ENCODE data around the gene CXorf65. TPM values are rescaled to one million over a fixed set of nuclear protein-coding genes. Genes with fewer than 3 reads are reported as not detected.
A peak's percentile ranks its signal among the peaks of the same experiment; 100 is the strongest.

The CXorf65 gene
- total RNA-seq (2014; rRNA removed) = not detected in 2 replicates
- polyA plus RNA-seq (2012) = not detected

DNA sequence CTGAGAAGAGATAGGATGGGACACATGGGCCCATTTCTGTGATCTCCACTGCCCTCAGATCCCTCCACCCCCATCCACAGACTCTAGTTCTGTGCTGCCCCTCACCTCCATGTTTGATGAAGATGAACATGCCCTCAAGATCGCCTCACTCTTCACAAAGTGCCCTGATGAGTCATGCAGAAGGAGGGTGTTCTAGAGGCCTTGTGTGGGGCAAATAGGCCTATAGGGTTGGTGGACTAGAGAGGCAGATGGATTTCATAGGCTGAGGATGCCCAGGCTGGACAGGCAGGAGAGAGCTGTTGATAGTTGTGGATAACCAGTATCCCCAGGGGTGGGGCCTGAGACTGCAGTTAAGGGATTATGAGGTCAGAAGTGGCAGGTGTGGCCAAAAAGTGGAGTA lies at the start of gene CXorf65:
CXorf65 (minus strand) TSS at position 314 of the 400 bp plus-strand sequence; CDS start at position 130, 184 bp downstream.
- DNase-seq (ENCODE audit: low read depth) = no peak

DNA sequence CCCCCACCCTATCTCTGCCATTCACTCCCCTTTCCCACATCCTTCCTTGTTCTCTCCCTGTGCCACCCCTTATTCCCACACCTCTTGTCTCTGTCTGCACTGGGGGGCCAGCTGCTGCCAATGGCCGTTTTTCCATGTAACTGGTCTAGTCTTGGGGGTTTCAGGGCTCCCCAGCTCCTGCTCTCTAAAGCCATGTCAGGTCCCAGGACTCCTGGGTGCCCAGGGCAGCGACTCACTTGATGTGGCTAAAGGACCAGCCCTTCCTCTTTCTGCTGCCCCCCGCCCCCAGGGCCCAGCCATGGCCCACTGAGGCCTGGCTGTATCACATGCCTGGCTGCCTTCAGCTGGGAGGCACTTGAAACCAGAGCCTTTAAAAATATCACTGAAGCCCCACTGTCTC lies 48.1 kb upstream of the CXorf65 start:
- DNase-seq (ENCODE audit: low read depth) = no peak

DNA sequence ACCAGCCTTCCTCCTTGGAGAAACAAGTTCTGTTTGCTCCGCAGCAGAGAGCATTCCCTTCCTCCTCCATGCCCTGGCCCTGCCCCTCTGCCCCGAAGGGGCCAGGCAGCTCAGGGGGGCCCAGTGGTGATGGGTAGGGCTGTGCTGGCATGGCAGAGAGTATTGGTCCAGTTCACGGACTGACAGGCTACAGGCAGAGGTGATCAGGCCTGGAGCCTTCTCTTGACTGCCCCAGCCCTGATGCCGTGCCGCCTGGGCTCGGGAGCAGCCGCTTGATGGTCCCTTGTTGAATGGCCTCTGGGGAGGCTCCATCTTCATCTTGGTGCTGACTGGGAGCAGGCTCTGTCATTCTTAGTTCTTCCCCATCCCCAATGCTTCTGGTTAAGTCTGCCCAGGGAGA lies 47.7 kb upstream of the CXorf65 start:
- DNase-seq (ENCODE audit: low read depth) = no peak

DNA sequence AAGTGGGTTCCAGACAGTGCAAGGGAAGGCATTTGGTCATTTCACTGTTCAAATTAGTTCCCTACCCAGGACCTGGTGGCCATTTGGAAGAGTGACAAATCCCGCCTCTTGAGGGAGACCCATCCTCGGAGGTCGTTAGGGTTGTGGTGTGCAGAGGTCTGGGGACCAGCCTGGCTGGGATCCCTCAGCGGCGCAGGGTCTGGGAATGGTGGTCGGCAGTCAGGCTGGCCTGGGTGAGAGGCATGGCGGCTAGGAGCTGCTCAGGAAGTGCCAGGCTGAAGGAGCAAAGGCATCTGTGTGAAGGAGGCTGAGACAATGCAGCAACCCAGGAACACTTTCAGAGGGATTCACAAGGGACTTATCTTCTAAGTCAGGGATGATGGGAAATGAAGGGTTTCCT lies 44.8 kb upstream of the CXorf65 start:
- no peak for DNase-seq (ENCODE audit: low read depth)

- DNase-seq (ENCODE audit: low read depth) = no peak
Observed at GRCh38 chrX:71148278-71148663, 41.7 kb upstream of the CXorf65 start.

DNA sequence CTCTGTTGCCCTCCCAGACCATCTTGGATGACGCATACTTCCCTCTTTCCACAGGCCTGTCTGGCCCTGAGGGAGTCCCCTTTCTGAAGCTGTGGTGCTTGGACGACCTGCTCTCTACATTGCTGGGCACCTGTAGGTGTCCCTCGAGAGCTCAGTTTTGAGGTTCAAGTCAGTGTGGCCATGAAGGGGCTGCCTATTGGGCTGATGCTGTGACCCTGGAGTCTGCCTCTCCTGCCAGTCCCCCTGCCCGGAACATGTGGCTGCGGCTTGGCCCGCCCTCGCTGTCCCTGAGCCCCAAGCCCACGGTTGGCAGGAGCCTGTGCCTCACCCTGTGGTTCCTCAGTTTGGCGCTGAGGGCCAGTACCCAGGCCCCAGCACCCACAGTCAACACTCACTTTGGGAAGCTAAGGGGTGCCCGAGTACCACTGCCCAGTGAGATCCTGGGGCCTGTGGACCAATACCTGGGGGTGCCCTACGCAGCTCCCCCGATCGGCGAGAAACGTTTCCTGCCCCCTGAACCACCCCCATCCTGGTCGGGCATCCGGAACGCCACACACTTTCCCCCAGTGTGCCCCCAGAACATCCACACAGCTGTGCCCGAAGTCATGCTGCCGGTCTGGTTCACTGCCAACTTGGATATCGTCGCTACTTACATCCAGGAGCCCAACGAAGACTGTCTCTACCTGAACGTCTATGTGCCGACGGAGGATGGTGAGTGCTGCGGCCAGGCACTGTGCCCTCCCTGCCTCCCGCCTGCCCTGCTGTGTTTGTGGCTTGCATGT lies 41.1 kb upstream of the CXorf65 start:
- DNase-seq (ENCODE audit: low read depth) = no peak

DNA sequence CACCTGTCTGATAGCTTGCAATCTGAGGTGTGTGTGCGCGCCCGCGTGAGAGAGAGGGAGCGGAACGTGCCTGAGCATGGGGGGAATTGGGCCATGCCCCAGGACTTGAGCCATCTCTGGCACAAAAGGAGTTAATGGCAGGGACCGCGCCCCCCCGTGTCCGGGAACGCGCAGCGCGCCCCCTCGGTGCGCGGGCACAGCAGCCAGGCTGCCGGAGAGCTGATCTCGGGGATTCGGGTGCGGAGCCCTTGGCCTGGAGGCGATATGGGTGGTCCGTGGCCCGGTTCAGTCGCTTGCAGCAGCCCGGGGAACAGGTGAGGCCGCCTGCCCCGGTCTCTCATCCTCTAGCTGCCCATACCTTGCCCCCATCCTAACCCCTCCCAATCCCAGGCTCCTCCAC lies 38.1 kb upstream of the CXorf65 start, which contains the start of gene NLGN3:
NLGN3 (plus strand) TSS at position 191 of the 400 bp plus-strand sequence. CDS start 2,909 bp downstream, outside the sequence.
- no peak for DNase-seq (ENCODE audit: low read depth)

DNA sequence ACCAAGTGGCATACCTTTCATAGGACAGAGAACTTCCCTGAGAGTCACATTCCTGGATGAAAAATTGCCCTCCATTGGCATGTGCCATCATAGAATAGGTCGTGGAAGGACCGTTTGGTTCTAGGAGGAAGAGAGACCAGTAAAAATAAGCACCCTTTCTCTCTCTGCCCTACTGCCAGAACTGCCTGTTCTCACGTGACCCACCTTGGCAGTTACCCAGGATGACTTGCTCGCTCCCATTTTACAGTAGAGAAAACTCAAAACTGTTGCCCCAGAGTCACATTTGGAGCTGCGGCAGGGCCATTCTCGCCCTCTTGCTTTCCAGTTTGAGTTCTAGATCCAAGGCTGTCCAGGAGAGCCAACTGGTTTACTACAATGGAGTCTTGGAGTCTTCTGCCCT lies 37.0 kb upstream of the CXorf65 start:
- no peak for DNase-seq (ENCODE audit: low read depth)

GRCh38 chrX:71140440-71140839 lies 33.9 kb upstream of the CXorf65 start:
- DNase-seq (ENCODE audit: low read depth) = no peak

DNA sequence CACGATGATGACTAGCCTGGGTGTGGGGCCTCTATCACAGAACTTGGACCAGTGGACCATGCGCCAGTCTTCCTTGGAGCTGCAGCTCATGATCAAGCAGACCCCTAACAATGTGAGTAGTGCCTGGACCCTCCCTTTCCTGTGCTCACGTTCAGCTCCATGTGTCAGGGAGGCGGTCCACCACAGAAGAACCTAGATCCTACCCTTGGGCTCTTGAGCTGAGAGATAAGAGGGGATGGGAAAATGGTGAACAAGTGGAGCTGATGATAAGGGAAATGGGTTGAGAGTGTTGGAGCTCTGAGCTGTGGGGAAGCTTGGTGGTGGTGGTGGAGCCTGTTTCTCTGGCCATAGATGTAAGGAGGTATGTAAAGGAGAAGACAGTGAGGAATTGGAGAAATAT lies 25.0 kb upstream of the CXorf65 start:
- DNase-seq (ENCODE audit: low read depth) = no peak

GRCh38 chrX:71128915-71129765 lies 22.6 kb upstream of the CXorf65 start:
- peak; percentile 42 for DNase-seq (ENCODE audit: low read depth)

GRCh38 chrX:71128166-71128833 lies 21.8 kb upstream of the CXorf65 start:
- peak; percentile 58 for DNase-seq (ENCODE audit: low read depth)

DNA sequence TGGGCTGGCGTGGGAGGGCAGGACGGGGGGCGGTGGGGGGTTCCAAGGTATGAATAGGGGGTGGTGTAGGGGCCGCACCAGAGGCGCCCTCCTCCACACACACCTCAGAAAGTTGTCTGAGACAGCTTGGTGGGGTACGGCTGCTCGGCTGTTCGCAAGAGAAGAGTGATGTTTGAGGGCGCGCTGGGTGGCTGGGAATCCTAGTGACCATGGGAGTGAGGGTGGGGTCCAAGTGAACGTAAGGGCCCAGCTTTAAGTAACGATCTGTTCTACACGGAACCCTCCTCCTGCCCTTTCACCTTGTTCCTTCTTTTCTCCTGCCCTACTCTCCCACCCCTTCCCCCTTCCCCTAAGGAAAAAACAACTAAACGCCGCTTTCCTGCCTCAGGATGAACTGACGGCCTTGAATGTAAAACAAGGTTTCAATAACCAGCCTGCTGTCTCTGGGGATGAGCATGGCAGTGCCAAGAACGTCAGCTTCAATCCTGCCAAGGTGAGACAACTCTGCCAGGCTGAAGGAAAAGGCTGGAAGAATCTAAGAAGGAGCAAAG lies 12.5 kb upstream of the CXorf65 start:
- no peak for DNase-seq (ENCODE audit: low read depth)

- DNase-seq (ENCODE audit: low read depth) = peak; percentile 75
Observed at GRCh38 chrX:71118032-71118984, 11.8 kb upstream of the CXorf65 start, which contains the start of gene MED12. MED12 (plus strand) TSS chrX:71118596; CDS start chrX:71118755, 159 bp downstream.

- DNase-seq (ENCODE audit: low read depth) = no peak
Observed at GRCh38 chrX:71117358-71117757, 10.8 kb upstream of the CXorf65 start.

GRCh38 chrX:71111921-71112431 lies 5.4 kb upstream of the CXorf65 start:
- no peak for DNase-seq (ENCODE audit: low read depth)

DNA sequence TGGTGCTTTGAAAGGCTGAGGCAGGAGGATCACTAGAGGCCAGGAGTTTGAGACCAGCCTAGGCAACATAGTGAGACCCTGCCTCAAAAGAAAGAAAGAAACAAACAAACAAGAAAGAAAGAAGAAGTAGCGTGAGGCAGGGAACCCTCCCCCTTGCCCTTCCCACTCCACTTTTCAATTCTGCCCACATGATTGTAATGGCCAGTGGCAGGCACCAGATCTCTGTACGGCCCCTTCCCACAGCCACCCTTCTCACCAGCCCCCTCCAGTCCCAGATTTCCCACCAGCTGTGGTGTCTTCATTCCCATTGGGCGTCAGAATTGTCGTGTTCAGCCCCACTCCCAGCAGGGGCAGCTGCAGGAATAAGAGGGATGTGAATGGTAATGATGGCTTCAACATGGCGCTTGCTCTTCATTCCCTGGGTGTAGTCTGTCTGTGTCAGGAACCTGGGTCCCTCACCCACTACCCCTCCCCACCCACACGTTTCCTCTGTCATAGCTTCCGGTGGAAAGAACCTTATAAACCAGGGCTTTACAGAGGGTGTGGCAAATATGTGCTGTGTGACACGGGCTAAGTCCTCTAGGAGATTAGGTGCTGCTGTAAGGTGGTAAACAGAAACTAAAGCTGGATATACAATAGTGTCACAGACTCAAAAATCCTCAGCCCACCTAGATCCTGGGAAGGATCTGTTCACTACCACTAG lies 4.8 kb upstream of the CXorf65 start, which contains the start of gene IL2RG:
IL2RG (minus strand) TSS at position 437 of the 703 bp plus-strand sequence; CDS start at position 399, 38 bp downstream.
- DNase-seq (ENCODE audit: low read depth) = no peak

DNA sequence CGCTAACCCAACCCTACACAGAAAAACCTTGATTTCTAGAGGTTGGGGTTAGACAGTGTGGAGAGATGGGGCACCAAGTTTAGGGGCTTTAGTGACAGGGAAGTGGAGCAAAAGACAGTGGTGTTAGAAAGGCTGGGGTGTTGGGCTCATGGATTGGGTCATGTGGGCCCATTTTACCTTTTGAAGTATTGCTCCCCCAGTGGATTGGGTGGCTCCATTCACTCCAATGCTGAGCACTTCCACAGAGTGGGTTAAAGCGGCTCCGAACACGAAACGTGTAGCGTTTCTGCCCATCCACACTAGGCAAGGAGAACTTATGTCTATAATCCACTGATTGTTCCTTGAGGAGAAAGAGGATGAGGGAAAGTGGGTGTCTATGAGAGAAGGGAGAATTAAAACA lies 2.5 kb upstream of the CXorf65 start:
- DNase-seq (ENCODE audit: low read depth) = no peak

DNA sequence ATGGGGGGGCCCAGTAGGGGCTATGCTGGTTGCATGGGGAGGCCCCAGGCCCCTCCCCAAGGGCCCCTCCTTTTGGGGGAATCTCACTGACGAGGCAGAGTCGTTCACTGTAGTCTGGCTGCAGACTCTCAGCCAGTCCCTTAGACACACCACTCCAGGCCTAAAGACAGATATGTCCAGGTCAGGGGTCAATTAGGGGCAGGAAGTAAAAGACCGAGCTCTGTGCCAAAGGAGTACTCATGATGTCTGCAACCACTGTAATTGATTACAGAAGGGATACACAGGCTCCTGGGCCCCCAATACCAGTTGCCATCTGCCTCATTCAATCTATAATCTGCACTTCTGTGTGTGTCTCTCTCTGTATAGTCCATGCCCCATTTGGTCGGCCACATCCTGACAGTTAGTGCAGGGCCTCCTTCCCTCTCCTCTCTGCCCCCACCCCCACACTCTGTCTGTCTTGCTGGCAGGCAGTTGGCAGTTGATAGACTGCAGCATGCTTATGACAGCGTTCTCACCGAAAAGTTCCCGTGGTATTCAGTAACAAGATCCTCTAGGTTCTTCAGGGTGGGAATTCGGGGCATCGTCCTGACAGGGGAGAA lies 1.3 kb upstream of the CXorf65 start:
- DNase-seq (ENCODE audit: low read depth) = no peak

Data from LHCN-M2 (cell line).